H1 (cell line): Measurements from ENCODE around the gene CASQ1. TPM values are rescaled to one million over a fixed set of nuclear protein-coding genes. Genes with fewer than 3 reads are reported as not detected.
A peak's percentile ranks its signal among the peaks of the same experiment; 100 is the strongest.

ENCODE experiments used
- CTCF ChIA-PET: fragments of 300-600 bp; sonication (Branson Sonifier 250); formaldehyde crosslinking; loops from one replicate; lab custom pipeline; 2021; ENCODE audit not compliant: partially characterized antibody; lab: Charles Lee
- POLR2A ChIA-PET: fragments of 300-600 bp; sonication (Branson Sonifier 250); formaldehyde crosslinking; loops from one replicate; lab custom pipeline; 2021; ENCODE audit warnings: inconsistent platforms; ENCODE audit not compliant: partially characterized antibody; lab: Charles Lee
- DNase-seq, 2 experiments: peaks; one replicate each; pipeline versions ENCODE4 v3.0.0 to v3.0.0-alpha.2; 2010 to 2022; ENCODE audit warnings: low spot score in 2 of 2, low read depth in 1 of 2, mixed read lengths in 1 of 2
- FAIRE-seq: peaks from 2 replicates; lab custom pipeline; 2011; peaks lifted over from hg19 to GRCh38; lab: Jason Lieb, UNC
- H2AFZ ChIP-seq: 2 replicates; pipeline ENCODE4 v1.8.1; 2012; ENCODE audit warnings: low read length, inconsistent platforms
- H2AK5ac ChIP-seq: 2 replicates; pipeline ENCODE4 v1.6.1; 2013; ENCODE audit warnings: low read depth, low read length
- H2BK120ac ChIP-seq: replicated peaks from 2 replicates; pipeline ENCODE3; 2013; ENCODE audit warnings: low read depth, low read length, inconsistent platforms
- H2BK12ac ChIP-seq: 2 replicates; pipeline ENCODE4 v1.6.1; 2013; ENCODE audit warnings: low read depth, low read length
- H2BK15ac ChIP-seq: 2 replicates; pipeline ENCODE4 v1.6.1; 2013; ENCODE audit warnings: low read length
- H2BK20ac ChIP-seq: 2 replicates; pipeline ENCODE4 v1.6.1; 2013; ENCODE audit warnings: low read length
- H2BK5ac ChIP-seq: 2 replicates; pipeline ENCODE4 v1.6.1; 2013; ENCODE audit warnings: low read depth, low read length
- H3K14ac ChIP-seq: 2 replicates; pipeline ENCODE4 v1.6.1; 2013; ENCODE audit warnings: inconsistent platforms; ENCODE audit not compliant: insufficient read length
- H3K18ac ChIP-seq: 2 replicates; pipeline ENCODE4 v1.6.1; 2013; ENCODE audit warnings: low read length; ENCODE audit errors: extremely low read depth
- H3K23ac ChIP-seq: 2 replicates; pipeline ENCODE4 v1.6.1; 2013; ENCODE audit warnings: inconsistent platforms; ENCODE audit not compliant: insufficient read length
- H3K23me2 ChIP-seq: 2 replicates; pipeline ENCODE4 v1.6.1; 2013; ENCODE audit warnings: low read depth, low read length
- H3K27ac ChIP-seq: 2 replicates; pipeline ENCODE4 v1.6.1; 2011; ENCODE audit warnings: low read depth, low read length, inconsistent platforms
- H3K27me3 ChIP-seq, 4 experiments: replicated peaks in 1 of 4; 1 replicate in 1 of 4; 2 replicates in 3 of 4; pipeline versions ENCODE4 v1.6.1 to v1.8.1; 2011 to 2013; ENCODE audit warnings: low read length in 3 of 4, mild to moderate bottlenecking in 3 of 4, inconsistent platforms in 2 of 4, mixed read lengths in 2 of 4, moderate library complexity in 1 of 4; ENCODE audit not compliant: control insufficient read depth in 3 of 4, insufficient read depth in 3 of 4; ENCODE audit errors: extremely low read depth in 1 of 4
- H3K36me3 ChIP-seq, 4 experiments: 2 replicates each; pipeline versions ENCODE4 v1.6.1 to v1.8.1; 2011 to 2013; ENCODE audit warnings: mild to moderate bottlenecking in 4 of 4, low read length in 3 of 4, moderate library complexity in 2 of 4, control low read depth in 1 of 4, inconsistent platforms in 1 of 4; ENCODE audit not compliant: insufficient read depth in 4 of 4, control insufficient read depth in 2 of 4
- H3K4ac ChIP-seq: replicated peaks from 2 replicates; pipeline ENCODE3; 2013; ENCODE audit warnings: low read length, low read depth, mixed read lengths, inconsistent platforms; ENCODE audit not compliant: insufficient read length
- H3K4me1 ChIP-seq, 4 experiments: replicated peaks in 1 of 4; 1 replicate in 1 of 4; 2 replicates in 3 of 4; pipeline versions ENCODE4 v1.6.1 to v1.8.1; 2011 to 2013; ENCODE audit warnings: low read length in 3 of 4, inconsistent platforms in 2 of 4, mixed read lengths in 1 of 4; ENCODE audit not compliant: insufficient read depth in 4 of 4, control insufficient read depth in 3 of 4
- H3K4me2 ChIP-seq, 2 experiments: 2 replicates each; pipeline versions ENCODE4 v1.6.1 to v1.8.1; 2011 to 2013; ENCODE audit warnings: low read depth in 2 of 2, low read length in 2 of 2, control low read depth in 1 of 2, inconsistent platforms in 1 of 2, mild to moderate bottlenecking in 1 of 2; ENCODE audit not compliant: insufficient read depth in 1 of 2
- H3K4me3 ChIP-seq, 4 experiments: fragments of 200-600, 300-600 bp in 1 of 4; sonication (generic), shearing (Covaris generic), sonication (Bioruptor Twin) in 1 of 4; 2 replicates each; pipeline versions ENCODE4 v1.5.1 to v1.8.1; 2011 to 2016; ENCODE audit warnings: low read length in 4 of 4, low read depth in 3 of 4, control low read depth in 2 of 4, inconsistent platforms in 2 of 4, mild to moderate bottlenecking in 2 of 4, mixed read lengths in 1 of 4, moderate library complexity in 1 of 4; ENCODE audit not compliant: insufficient read depth in 2 of 4; ENCODE audit errors: extremely low read depth in 1 of 4
- H3K56ac ChIP-seq: replicated peaks from 2 replicates; pipeline ENCODE3; 2013; ENCODE audit warnings: low read depth, mild to moderate bottlenecking, mixed read lengths, low read length, inconsistent platforms; ENCODE audit not compliant: insufficient read length
- H3K79me1 ChIP-seq: 2 replicates; pipeline ENCODE4 v1.6.1; 2013; ENCODE audit warnings: low read depth, low read length, control low read depth
- H3K79me2 ChIP-seq, 2 experiments: 2 replicates each; pipeline versions ENCODE4 v1.6.1 to v1.8.1; 2012 to 2013; ENCODE audit warnings: low read length in 2 of 2, mild to moderate bottlenecking in 2 of 2, inconsistent platforms in 1 of 2; ENCODE audit not compliant: insufficient read depth in 2 of 2, control insufficient read depth in 1 of 2
- H3K9ac ChIP-seq, 4 experiments: replicated peaks in 1 of 4; 1 replicate in 1 of 4; 2 replicates in 3 of 4; pipeline versions ENCODE4 v1.6.1 to v1.8.1; 2011 to 2013; ENCODE audit warnings: low read depth in 3 of 4, low read length in 3 of 4, control low read depth in 2 of 4, mild to moderate bottlenecking in 2 of 4, moderate library complexity in 2 of 4, inconsistent platforms in 1 of 4; ENCODE audit errors: extremely low read depth in 1 of 4
- H3K9me3 ChIP-seq, 2 experiments: 2 replicates each; pipeline versions ENCODE4 v1.6.1 to v1.8.1; 2012 to 2013; ENCODE audit warnings: mild to moderate bottlenecking in 2 of 2, moderate library complexity in 2 of 2, control low read depth in 1 of 2, inconsistent platforms in 1 of 2, low read depth in 1 of 2, low read length in 1 of 2, mixed read lengths in 1 of 2; ENCODE audit not compliant: insufficient read depth in 2 of 2
- H4K20me1 ChIP-seq, 2 experiments: replicated peaks in 1 of 2; 2 replicates each; pipeline versions ENCODE3 to v1.8.1; 2011 to 2013; ENCODE audit warnings: inconsistent platforms in 2 of 2, low read length in 2 of 2, mild to moderate bottlenecking in 1 of 2; ENCODE audit not compliant: insufficient read depth in 2 of 2, control insufficient read depth in 1 of 2
- H4K5ac ChIP-seq: 2 replicates; pipeline ENCODE4 v1.6.1; 2013; ENCODE audit warnings: low read length, low read depth, mixed read lengths, inconsistent platforms; ENCODE audit not compliant: insufficient read length
- H4K8ac ChIP-seq: 2 replicates; pipeline ENCODE4 v1.8.0; 2013; ENCODE audit warnings: mild to moderate bottlenecking, moderate library complexity, low read length, inconsistent platforms; ENCODE audit not compliant: insufficient read depth; ENCODE audit errors: extremely low read depth
- H4K91ac ChIP-seq: replicated peaks from 2 replicates; pipeline ENCODE3; 2013; ENCODE audit warnings: low read length, mixed read lengths, inconsistent platforms; ENCODE audit not compliant: insufficient read length
- BACH1 ChIP-seq: IDR thresholded peaks from 2 replicates; pipeline ENCODE4 v1.6.1; 2012; ENCODE audit warnings: low read length, improper control_type of control experiment
- CREB1 ChIP-seq: IDR thresholded peaks from 2 replicates; pipeline ENCODE4 v1.6.1; 2012; ENCODE audit warnings: inconsistent platforms
- EGR1 ChIP-seq: IDR thresholded peaks from 2 replicates; pipeline ENCODE4 v1.6.1; 2011; ENCODE audit warnings: low read depth, low read length, borderline replicate concordance
- JUND ChIP-seq: IDR thresholded peaks from 2 replicates; pipeline ENCODE4 v1.6.1; 2011; ENCODE audit warnings: mild to moderate bottlenecking, improper control_type of control experiment, low read length
- KDM4A ChIP-seq: IDR thresholded peaks from one replicate; pipeline ENCODE4 v1.7.1; 2012; ENCODE audit warnings: low read depth, mild to moderate bottlenecking, moderate library complexity, low read length, inconsistent platforms; ENCODE audit not compliant: severe bottlenecking
- MAX ChIP-seq: IDR thresholded peaks from 2 replicates; pipeline ENCODE4 v1.6.1; 2012; ENCODE audit warnings: inconsistent platforms
- NANOG ChIP-seq: IDR thresholded peaks from 2 replicates; pipeline ENCODE4 v1.6.1; 2011; ENCODE audit warnings: low read length, low read depth, mild to moderate bottlenecking, inconsistent platforms; ENCODE audit not compliant: insufficient read depth, poor library complexity, severe bottlenecking
- POLR2A ChIP-seq, 2 experiments: IDR thresholded peaks; 1 replicate in 1 of 2; 2 replicates in 1 of 2; pipeline ENCODE4 v1.6.1; 2011; ENCODE audit warnings: low read depth in 2 of 2, low read length in 2 of 2, mild to moderate bottlenecking in 2 of 2; ENCODE audit errors: control extremely low read depth in 1 of 2
- SAP30 ChIP-seq: fragments of 300-600 bp; sonication (generic); IDR thresholded peaks from 2 replicates; pipeline ENCODE4 v1.7.1; 2012; ENCODE audit warnings: low read length, moderate library complexity, mild to moderate bottlenecking, inconsistent platforms; ENCODE audit not compliant: insufficient read depth, insufficient replicate concordance
- SIRT6 ChIP-seq: IDR thresholded peaks from one replicate; pipeline ENCODE4 v1.7.1; 2012; ENCODE audit warnings: low read length, inconsistent platforms
- SIX5 ChIP-seq: IDR thresholded peaks from 2 replicates; pipeline ENCODE4 v1.6.1; 2011; ENCODE audit warnings: mild to moderate bottlenecking, low read depth, low read length
- ZNF274 ChIP-seq: IDR thresholded peaks from 2 replicates; pipeline ENCODE4 v1.7.0; 2012; ENCODE audit warnings: low read length, borderline replicate concordance; ENCODE audit errors: extremely low read depth
- WGBS, 2 experiments: shearing (Covaris generic) in 1 of 2; methylation state at CpG; one replicate each; pipeline versions ENCODE4 v1.1.6 to v1.1.7; 2013 to 2015; ENCODE audit warnings: low lambda C conversion rate in 2 of 2, mixed read lengths in 2 of 2, inconsistent platforms in 1 of 2, low coverage in 1 of 2, missing lambda C conversion rate in 1 of 2; ENCODE audit not compliant: insufficient replicate concordance in 2 of 2, insufficient coverage in 1 of 2, insufficient read length in 1 of 2; ENCODE audit errors: extremely low coverage in 1 of 2, missing lambda C conversion rate in 1 of 2; 5-methylcytosine and 5-hydroxymethylcytosine counted together
- polyA plus RNA-seq, 7 experiments: library from polyadenylated mRNA; depleted of rRNA in 3 of 7; stranded (reverse) in 5 of 7; unstranded in 2 of 7; fragments of >200 nt in 5 of 7; fragments of 200-250 nt in 2 of 7; gene quantifications; 1 replicate in 5 of 7; 2 replicates in 1 of 7; 4 replicates in 1 of 7; pipeline versions ENCODE4 v1.2.1 to v1.2.3, GENCODE V29; 2011 to 2013; ENCODE audit warnings: missing spikeins in 2 of 7, mixed read lengths in 2 of 7
- total RNA-seq: library from RNA; stranded (reverse); fragmentation: NEBNext Ultra II Directional; extraction: Animal tissue kit (Norgen Biotek cat#: 25700); gene quantifications from 2 replicates; pipeline ENCODE4 v1.2.1, GENCODE V29; 2021

The CASQ1 gene
- total and polyA plus RNA-seq, 2 of the 8 experiments (the other 6 are each of a cell fraction or from before 2014, with no cell fraction given) = 0.80 to 1.3 TPM

GRCh38 chr1:160193832-160194736 lies 3.7 kb downstream of the CASQ1 start:
- H3K79me1 ChIP-seq = peaks cover 4% of the 10 kb centered on the region; the same call in 1 of the 2 replicates
- CTCF ChIA-PET = interaction anchor here (0.6 to 8.6 kb wide), 56 partner anchors 11 to 204 kb away, joined by 3 to 195 read pairs (median 4); partner anchors contain the start of genes ATP1A2, PEA15 and PEX19
- no peak for TF ChIP-seq EGR1
- no peak for TF ChIP-seq JUND
- TF ChIP-seq MAX = no peak
- TF ChIP-seq BACH1 = no peak
- TF ChIP-seq SAP30 = no peak
- TF ChIP-seq POLR2A (IDR thresholded peaks at IDR 0.05; ENCODE audit: control extremely low read depth in 1 of 2, low read depth in 2 of 2, low read length in 2 of 2) = no peak
- no peak for TF ChIP-seq KDM4A
- no peak for TF ChIP-seq NANOG
- TF ChIP-seq SIRT6 = no peak
- no peak for TF ChIP-seq ZNF274
- no peak for TF ChIP-seq CREB1
- TF ChIP-seq SIX5 = no peak

More at GRCh38 chr1:160193832-160194736, 3.7 kb downstream of the CASQ1 start:
- Histone ChIP-seq H3K9ac (peak overlapping the region in 3 of 4 experiments; percentile 12 to 33 (median 27); a peak in 2 of 7 replicates), H2BK20ac (peak overlapping the region; percentile 98), H3K14ac (no peak overlapping the region), H2AFZ (peak overlapping the region; percentile 52; the same call in 1 of the 2 replicates), H2AK5ac (peak overlapping the region; percentile 100), H4K5ac (peak overlapping the region; percentile 20), H3K4me3 (no peak overlapping the region), H3K4ac (peak overlapping the region; percentile 71), H2BK15ac (peak overlapping the region; percentile 100), H4K91ac (peak overlapping the region; percentile 99), H4K20me1 (peaks cover 0 to 9% of the 10 kb centered on the region in 2 experiments), H3K79me2 (no peaks in the 10 kb centered on the region), H3K4me2 (no peak overlapping the region), H3K36me3 (no peaks in the 10 kb centered on the region; a peak in 1 of 8 replicates), H4K8ac (peak overlapping the region; percentile 39), H3K18ac (peak overlapping the region; percentile 64), H3K23ac (no peak overlapping the region), H3K9me3 (no peaks in the 10 kb centered on the region), H3K56ac (peak overlapping the region; percentile 90), H3K27ac (no peak overlapping the region), H3K27me3 (no peaks in the 10 kb centered on the region; a peak in 1 of 7 replicates), H2BK5ac (peak overlapping the region; percentile 97), H2BK12ac (peak overlapping the region; percentile 100), H3K23me2 (peaks cover 10% of the 10 kb centered on the region), H3K4me1 (peaks cover 3 to 26% (median 8%) of the 10 kb centered on the region in 4 experiments; a peak in 6 of 7 replicates), H2BK120ac (peak overlapping the region; percentile 93)
- POLR2A ChIA-PET = interaction anchor here (0.6 to 5.9 kb wide), 12 partner anchors 8 to 111 kb away, joined by 3 to 61 read pairs (median 4); partner anchors contain the start of genes ATP1A2, PEA15 and PEX19
- DNase-seq (no peak), FAIRE-seq (peak; percentile 13)
- WGBS, 2 experiments = 81% methylated on average over 9 of the region's 9 CpGs; no CpG with 5 or more reads in 1 of the 2 experiments
